ENCODE measurements around the gene SDCCAG8. TPM values are rescaled to one million over a fixed set of nuclear protein-coding genes. Genes with fewer than 3 reads are reported as not detected.

The SDCCAG8 gene
- total RNA-seq, 1 donor from 2014 or later, result 110 TPM

- DNase-seq (ENCODE audit: low spot score in 2 of 2) (no peak), FAIRE-seq (no peak)
Measured at GRCh38 chr1:243493156-243494129, 237.6 kb downstream of the SDCCAG8 start.

- FAIRE-seq, result no peak
- DNase-seq (ENCODE audit: low spot score in 2 of 2), result no peak
Measured at GRCh38 chr1:243494741-243495431, 239.0 kb downstream of the SDCCAG8 start.

- FAIRE-seq (no peak), DNase-seq (ENCODE audit: low spot score in 2 of 2) (no peak)
Measured at GRCh38 chr1:243495442-243496186, 239.8 kb downstream of the SDCCAG8 start.

- FAIRE-seq, result no peak
- DNase-seq (ENCODE audit: low spot score in 2 of 2), result peak in 1 of 2 donors; percentile 61
Measured at GRCh38 chr1:243496187-243496646, 240.4 kb downstream of the SDCCAG8 start.

- no peak for DNase-seq (ENCODE audit: low spot score in 2 of 2)
- no peak for FAIRE-seq
Measured at GRCh38 chr1:243496806-243497205, 241.0 kb downstream of the SDCCAG8 start.

GRCh38 chr1:243497939-243498681, 242.3 kb downstream of the SDCCAG8 start:
- DNase-seq (ENCODE audit: low spot score in 2 of 2), result no peak
- no peak for FAIRE-seq

GRCh38 chr1:243499248-243499647, 243.4 kb downstream of the SDCCAG8 start:
- DNase-seq (ENCODE audit: low spot score in 2 of 2), result no peak
- FAIRE-seq, result no peak

GRCh38 chr1:243499711-243500110, 243.9 kb downstream of the SDCCAG8 start:
- DNase-seq (ENCODE audit: low spot score in 2 of 2) (no peak), FAIRE-seq (no peak)

- no peak for FAIRE-seq
- no peak for DNase-seq (ENCODE audit: low spot score in 2 of 2)
Measured at GRCh38 chr1:243500512-243500911, 244.7 kb downstream of the SDCCAG8 start.

- DNase-seq (ENCODE audit: low spot score in 2 of 2) (no peak), FAIRE-seq (no peak)
Measured at GRCh38 chr1:243501002-243501401, 245.2 kb downstream of the SDCCAG8 start.

- DNase-seq (ENCODE audit: low spot score in 2 of 2) (no peak), FAIRE-seq (no peak)
Measured at GRCh38 chr1:243503155-243503554, 247.3 kb downstream of the SDCCAG8 start.

- DNase-seq (ENCODE audit: low spot score in 2 of 2), result no peak
- no peak for FAIRE-seq
Measured at GRCh38 chr1:243505986-243506689, 250.3 kb downstream of the SDCCAG8 start.

- no peak for FAIRE-seq
- no peak for DNase-seq (ENCODE audit: low spot score in 2 of 2)
Measured at GRCh38 chr1:243507001-243507671, 251.3 kb downstream of the SDCCAG8 start.

- DNase-seq (ENCODE audit: low spot score in 2 of 2) (no peak), FAIRE-seq (no peak)
Measured at GRCh38 chr1:243507672-243508302, 251.9 kb downstream of the SDCCAG8 start.

- no peak for DNase-seq (ENCODE audit: low spot score in 2 of 2)
Measured at GRCh38 chr1:243508303-243508713, 252.5 kb downstream of the SDCCAG8 start.

GRCh38 chr1:243508943-243509342, 253.1 kb downstream of the SDCCAG8 start:
- DNase-seq (ENCODE audit: low spot score in 2 of 2) (no peak), FAIRE-seq (no peak)

More at GRCh38 chr1:243508303-243508713, 252.5 kb downstream of the SDCCAG8 start:
- FAIRE-seq, result no peak

GRCh38 chr1:243510928-243511327, 255.1 kb downstream of the SDCCAG8 start:
- no peak for FAIRE-seq
- DNase-seq (ENCODE audit: low spot score in 2 of 2), result no peak

Measured in frontal cortex (tissue), 4 donors.